GM19438 (cell line): ENCODE results near the gene CNPY1.

Experiments used
- ATAC-seq: cut with Tn5 transposase; IDR thresholded peaks from one replicate; pipeline ENCODE4 v1.9.1; 2021; ENCODE audit warnings: low read depth; ENCODE audit not compliant: unreplicated experiment

Gene CNPY1

DNA sequence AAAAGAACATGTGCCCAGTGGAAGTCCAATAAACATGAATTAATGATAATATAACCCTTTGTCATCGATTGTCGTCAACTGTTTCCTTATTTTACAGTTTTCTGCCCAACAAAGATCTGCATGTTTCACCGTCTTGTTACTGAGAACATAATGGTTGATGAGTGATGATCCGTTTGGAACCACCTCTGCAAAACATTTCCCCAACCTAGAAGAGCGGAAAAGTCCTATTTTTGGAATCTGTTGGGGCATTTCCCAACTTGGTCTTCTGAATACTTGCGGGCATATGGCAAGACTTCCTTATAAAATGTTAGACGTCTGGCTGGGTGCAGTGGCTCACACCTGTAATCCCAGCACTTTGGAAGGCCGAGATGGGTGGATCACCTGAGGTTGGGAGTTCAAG, 32.1 kb downstream of the CNPY1 start:
- no peak for ATAC-seq

DNA sequence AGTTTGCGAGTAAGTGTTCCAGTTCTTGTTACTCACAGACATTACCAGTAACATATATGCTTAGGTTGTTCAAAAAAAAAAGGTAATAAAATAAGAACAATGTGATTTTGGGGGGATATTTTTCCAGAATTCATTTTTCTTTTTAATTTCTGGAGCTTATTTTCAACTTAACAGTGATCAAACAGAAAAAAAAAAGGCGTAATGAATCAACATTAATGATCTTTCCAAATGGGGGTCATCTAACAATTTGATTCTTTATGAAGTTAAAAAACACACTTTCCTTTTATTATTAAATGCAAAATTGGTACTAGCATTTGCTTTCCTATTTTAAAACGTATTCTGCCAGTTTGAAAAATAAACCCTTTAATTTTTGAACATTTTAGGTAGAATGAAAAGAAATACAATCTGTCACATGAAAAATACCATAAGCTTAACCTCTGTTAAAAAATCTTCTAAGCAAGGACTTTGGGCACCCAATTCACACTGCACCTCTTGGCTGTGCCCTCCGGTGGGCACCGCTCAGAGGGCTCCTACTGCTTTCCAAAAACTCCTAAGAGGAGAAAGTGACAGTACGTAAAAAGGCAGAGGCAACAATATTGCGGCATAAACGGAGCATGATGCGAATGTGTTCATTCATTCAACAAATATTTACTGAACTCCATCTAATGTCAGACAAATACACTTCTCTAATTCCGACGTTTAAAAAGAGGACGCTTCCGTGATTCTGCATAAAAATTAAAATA, 32.6 kb downstream of the CNPY1 start:
- no peak for ATAC-seq

DNA sequence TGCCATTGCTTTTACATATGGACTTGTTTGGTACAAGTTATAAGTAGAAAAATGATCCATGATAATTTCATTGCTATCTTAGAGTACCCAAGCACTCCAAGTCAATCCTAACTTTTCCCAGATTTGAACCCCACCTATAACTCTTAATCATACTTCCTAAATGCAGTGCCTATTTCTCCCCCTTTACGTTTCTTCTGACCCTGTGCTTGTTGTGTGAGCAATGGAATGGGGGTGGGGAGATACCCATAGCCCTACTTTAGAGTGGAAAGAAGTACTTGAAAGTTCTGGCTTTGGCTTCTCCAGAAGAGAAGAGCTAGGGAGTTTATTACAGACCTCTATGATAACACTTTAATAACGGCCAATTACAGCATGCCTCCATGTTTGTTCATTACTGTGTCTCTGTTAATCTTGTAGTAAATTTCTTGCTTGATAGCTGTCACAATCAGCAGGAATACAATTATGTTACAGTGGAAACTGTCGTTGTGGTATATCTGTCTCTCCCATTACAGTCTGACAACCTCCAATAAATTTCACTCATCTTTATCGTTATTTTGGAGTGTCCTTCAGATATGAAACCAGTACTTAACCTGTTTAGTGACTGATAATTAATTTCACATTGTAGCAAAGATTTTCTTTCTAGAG, 34.0 kb downstream of the CNPY1 start:
- no peak for ATAC-seq

DNA sequence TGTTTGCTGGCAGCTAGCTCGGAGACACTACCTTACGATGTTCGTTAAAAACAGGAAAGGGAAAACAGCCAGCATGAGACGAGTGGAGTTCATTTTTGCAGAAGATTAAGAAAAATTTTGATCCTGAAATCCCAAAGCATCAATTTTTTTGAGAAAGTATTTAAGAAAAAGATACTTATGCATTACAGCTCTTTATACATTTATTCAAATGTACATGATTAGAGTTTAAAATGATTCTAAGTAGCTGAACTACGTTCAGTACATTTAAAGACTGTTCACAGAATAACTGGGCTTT, 34.7 kb downstream of the CNPY1 start:
- ATAC-seq: no peak

DNA sequence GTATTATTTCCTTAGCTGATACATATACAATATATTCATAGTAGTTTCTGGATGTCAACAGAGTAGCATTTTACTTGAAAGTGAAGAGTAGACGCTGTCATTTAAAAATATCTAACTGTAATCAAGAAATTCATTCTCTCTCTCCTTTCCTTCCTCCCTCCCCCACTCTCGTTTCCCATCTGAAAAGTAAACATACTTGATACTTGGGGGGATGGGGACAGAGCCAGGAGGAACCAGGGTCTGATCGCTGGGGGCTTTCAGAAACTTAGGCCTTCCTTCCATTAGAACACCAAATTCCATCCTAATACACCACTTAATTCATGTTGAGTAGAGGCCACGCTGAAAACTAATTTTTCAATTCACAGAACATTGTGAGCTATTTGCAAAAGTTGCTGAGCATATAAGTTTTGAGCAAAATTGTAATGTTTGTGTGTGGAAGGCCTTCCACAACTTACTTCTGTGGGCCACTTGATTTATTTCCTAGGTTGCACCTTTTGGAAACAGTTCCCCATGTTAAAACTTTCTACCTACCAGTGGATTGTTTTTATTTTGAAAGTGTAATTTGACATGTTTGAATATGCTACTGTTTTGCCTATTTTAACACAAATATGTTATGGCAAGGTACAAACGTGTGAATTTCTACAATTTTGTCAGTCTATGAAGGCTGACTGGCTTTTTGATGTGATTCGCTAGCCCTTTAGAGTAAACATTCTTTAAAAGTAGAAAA, 35.2 kb downstream of the CNPY1 start:
- no peak for ATAC-seq

DNA sequence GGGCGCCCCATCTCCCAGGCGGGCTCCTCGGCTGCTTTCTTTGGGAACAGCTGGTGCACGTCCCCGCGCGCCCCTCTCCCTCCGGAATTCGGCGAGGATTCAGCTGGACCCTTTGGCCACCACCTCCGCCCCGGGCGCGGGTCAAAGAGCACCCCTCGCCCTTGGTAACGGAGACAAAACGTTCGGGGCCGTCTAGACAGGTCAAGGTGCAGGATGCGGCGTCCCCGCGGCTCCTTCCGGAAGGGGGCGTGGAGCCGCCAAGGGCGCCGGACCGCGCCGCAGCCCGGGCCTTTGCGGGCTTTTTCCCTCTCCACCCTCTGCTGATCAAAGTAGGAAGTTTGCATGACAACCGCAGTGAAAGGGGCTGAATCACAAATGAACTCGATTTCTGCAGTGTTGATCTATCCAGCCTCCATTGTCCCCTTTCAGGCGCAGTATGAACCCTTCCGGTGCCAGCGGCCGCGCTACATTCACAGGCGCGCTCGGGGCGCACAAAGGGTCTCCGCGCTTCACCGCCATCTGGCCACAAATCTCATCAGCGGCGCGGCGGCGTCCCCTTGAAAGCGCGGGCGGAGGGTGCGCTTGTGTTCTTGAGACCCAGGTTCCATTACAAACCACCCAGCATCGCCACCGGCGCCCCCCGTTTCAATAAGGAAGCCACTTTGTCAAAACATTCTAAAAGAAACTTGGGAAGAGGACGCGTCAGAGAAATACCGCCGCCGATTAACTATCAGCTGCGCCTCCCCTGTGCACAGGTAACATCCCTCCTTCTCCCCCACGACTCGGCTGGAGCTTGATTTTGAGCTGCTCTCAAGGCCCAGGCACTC, 36.4 kb downstream of the CNPY1 start:
- ATAC-seq: no peak

DNA sequence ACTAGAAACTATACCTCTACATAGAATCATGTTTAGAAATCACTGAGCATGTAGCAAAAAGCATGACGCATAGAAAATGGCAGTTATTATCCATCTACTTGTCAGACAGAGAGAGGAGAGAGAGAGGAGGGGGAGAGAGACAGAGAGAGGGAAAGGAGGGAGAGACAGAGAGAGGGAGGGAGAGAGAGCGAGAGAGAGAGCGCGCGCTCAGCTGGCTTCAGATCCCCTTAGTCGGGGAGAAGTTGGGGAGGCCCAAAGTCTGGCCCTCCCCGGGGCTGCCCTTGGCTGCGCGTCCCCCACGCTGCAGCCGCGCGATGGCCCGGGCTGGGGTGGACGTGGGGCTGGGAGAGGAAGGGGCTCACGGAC, 37.0 kb downstream of the CNPY1 start:
- no peak for ATAC-seq

DNA sequence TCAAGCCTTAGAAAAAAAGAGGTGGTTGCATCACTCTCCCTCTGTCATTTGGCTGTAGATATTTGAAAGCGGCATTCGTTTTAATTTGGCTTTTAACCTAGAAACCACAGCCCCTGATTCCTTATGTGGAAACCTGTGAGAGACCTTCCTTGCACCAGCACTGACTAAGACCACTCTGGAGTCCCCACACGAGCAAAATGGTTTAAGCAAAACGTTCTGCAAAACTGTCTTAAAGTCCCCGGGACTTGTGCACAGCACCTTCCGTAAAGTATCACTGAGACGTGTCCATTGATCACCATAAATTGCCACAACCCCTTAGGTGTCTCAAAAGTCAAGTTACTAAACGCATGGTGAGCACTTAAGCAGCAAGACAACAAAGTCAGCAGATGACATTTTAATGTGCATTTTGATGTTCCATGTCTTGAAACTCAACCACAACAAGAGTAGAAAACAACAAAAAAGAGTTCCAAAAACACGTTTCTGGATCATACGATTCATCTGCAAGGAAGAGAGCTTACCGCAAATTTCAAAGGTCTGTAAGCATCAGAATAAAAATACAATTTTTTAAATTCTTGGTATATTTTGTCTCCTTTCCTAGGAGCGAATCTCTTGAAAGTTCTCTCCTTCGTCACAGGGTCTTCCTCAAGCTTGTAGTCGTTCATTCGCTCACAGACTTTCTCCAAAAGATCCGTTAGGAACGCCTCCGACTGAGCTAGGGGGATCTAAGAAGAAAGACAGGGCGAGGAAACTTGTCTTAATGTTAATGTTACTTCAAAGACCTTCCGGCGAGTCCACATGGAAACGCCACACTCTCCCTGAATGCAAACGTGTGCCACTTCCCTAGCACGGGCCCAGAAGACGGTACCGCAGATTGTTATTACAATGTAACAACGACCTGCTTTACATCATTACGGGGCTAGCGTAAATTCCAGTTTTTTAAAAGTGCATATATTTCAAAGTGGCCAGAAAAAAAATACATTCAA, 37.7 kb downstream of the CNPY1 start:
- ATAC-seq: no peak

DNA sequence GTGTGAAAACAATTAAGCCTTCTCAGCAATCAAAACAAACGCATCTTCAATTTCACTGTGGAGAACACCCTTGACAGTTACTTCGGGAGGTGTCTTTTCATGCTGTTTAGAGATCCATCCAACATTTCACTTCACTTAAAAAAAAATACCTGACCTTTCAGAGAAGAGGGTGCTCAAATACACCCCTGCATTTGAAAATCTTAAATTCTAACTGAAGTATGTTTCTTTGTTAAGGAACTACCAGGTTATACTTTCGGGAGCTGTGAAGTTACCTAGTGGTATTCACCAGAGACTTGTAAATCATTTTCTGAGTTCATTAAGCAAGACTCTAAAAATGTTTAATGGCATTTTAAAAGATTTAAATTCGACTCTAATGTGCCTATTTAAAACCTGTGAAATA, 38.8 kb downstream of the CNPY1 start:
- no peak for ATAC-seq

DNA sequence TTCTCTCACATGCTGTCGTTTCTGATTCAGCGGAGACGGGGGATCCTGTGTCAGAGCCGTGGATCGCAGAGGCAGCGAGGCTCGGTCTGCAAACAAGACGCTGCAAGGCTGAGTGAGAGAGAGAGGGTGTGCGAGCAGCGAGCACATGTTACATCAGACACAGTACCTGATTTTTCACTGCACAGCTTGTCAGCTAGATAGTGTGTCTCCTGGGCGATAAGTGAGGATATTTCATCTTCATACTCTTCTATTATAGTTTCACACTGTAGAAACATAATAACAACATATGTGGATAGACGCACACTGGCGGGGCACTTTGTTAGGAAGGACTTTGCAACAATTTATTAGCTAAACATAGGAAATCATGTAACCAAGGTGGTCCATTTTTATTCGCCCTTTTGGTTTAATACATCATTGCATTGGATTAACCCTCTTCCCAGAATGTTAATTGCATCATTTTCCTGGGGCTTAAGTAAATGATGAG, 39.5 kb downstream of the CNPY1 start:
- ATAC-seq: no peak

DNA sequence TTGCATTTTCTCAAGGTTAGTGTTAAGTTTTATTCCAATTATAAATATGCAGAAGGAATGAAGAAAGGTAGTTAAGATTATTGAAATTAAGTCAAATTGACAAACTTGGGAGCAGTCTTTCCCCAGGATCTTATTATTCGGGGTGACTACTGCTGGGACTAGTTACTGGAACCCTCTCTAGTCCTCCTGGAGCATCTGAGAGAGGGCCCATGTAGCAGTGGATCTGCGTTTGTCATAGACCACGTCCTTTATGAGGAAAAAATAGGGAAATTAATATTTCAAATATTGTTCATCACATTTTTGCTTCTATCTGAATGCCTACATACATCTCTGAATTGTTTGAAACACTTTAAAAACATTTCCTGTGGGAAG, 41.0 kb downstream of the CNPY1 start:
- no peak for ATAC-seq

DNA sequence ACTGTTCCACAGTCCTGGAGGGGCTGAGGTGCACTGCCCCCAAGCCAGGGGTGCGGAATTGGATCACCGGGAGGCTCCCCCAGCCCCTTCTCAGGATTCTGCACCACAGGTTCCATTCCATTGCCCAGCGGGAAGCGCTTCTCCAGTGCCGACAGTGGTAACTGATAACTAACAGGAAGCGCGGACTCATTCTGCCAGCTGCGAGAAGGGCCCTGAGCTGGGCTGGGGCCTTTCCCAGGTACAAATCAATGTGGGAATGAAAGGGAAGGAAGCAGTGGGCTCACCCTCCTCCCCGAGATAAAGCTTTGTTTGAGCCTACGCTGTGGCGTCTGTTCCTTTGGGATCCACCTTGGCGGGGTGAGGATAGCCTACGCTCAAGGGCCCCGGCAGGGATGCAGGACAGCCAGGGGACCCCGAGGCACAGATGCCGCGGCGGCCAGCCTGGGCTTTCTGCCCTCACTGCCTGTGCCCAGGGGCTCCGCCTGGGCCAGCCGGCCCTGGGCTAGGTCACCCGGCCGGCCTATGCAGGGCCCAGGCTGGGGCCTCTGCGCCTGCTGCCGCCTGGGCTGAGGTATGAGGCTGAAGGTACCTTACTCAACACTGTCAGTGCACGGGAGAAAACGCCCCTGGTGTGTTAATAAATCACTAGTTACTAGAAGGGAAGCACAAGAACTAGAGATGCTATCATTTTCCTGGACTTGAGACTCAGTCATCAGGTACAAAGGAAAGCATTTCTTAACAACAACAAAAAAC, 49.0 kb downstream of the CNPY1 start:
- no peak for ATAC-seq

DNA sequence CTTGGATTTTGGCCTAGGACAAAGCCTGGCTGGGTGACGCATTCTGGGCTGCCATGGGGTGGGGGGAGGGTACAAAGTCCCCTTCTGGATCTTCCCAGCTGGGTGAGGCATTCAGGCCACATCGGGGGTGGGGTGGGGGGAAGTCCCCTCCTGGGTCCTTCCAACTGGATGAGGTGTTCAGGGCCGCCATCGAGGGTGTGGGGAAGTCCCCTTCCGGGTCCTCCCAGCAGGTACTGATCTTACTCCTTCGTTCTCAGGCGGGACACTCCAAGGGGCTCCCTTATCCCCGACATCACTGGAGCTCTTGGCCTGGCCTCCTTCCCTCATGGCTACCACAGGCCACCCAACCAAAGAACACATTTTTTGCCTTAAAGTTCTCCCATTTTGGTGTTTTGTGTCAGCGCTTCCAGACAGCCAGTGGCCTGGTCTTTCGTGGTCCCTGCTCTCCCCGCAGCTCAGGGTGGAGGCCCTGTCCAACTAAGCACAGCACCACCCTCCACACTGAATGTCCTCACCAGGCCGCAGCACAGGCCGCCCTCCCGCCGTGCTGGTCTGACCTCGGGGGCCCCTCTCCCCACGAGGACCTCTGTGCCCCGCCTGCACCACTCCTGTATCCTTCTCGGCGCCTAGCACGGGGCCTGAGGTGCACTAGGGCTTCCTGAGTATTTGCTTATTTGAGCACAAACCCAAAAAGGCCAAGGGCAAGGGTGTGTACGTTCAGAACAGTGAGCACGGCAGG, 49.9 kb downstream of the CNPY1 start:
- ATAC-seq: no peak

DNA sequence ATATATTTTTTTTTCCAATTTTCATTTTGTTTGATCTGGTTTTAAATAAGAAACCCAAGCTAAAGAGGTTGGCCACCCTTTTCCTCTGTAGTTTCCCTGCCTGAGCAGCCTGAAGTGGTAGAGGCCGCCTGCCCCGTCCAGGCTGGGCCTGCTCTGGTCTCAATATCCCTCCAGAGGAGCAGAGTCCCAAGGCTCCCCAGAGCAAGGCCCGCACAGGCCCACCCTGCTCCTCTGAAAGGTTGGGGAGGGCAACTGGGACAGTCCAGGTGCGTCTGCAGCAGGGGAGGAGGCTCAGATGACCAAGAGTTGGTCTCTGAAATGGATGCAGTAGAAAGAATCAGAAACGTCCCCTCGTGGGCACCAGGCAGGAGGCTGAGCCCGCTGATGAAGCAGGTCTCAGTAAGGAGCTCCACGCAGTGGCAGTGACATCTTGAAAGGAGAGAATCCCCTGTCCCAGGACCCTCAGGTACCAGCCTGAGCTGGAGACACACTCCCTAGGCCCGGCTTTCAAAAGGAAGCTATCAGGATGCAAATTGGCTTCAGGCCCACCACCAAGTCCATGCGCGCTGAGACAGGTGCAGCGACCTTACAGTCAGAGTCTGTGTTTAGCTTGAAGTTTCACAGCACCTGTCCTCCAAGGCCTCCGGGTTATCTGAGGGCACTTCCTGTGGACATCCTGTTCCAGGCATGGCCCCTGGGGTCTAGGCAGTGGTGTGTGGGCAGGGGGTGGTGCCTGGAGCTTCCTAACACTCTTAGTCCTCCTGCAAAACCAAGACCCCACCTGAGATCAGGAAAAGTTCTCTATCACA, 50.7 kb downstream of the CNPY1 start:
- ATAC-seq: no peak

DNA sequence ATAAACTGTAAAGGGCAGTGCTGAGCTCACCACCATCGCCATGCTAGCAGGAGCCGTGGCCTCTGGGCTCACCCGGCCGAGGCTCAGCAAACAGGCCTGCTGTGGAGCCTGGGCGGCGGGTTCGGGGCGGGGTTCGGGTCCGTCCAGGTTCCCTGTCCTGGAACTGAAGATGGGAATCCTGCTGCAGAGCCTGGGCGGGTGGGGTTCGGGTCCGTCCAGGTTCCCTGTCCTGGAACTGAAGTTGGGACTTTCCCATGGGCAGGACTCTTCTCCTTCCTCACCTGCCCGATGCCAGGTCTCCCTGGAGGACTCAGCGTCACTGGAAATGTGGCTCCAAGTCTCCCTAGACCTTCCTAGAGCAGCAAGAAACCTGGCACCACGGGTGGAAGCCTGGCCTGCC, 51.8 kb downstream of the CNPY1 start:
- no peak for ATAC-seq

DNA sequence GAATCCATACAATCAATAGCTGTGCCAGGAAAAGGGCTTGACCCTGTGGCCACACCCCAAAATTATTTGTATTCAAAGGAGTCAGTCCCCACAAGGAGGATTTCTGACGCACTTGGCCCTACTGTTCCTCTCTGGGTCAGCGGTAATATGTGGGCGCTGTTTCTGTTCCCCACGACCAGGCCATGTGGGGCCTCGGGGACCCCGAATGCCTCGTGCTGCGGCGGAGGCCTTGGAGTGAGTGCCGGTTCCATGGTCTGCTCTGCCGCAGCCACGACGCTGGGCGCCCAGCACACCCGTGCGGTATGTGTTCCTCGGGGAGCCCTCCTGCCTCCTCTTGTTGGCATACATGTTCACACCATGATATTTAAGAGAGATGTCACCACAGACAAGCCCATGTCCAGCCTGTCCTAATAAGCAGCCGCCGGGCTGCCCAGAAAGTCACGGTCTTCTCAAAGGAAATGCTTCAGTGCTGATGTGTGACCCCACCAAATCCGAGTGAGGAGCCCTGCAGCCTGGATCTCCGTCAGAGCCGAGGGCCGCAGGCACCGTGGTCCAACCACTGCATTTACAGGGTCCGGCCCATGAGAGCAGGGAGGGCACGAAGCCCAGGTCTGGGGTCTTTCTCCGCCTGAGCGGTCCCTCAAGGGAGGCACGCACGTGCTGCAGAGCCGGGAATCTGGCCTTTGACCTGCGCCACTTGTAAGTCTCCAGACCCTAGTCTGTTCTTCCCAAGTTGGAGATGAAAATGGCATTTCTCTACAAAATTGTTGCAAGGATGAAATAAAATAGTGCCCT, 52.4 kb downstream of the CNPY1 start:
- ATAC-seq: no peak

DNA sequence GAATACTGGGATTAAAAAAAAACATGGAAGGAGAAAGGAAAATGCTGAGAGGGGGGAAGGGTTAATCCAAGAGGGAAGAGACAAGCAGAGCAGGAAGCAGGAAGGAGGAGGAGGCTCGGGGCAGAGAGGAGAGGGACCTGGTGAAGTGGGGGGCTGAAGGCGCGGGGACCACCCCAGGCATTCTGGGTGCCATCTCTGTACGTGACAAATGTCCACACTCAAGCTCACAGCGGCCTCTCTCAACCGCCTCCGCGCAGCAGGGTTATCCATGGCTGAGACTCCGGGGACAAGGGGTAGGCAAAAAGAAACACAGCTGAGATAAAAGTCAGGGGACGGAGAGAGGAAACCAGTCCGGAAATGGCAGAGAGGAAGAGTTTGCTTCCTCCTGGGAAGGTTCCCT, 54.5 kb downstream of the CNPY1 start:
- ATAC-seq: no peak
